HepG2 (cell line): Measurements from ENCODE around the gene GHR. TPM values are rescaled to one million over a fixed set of nuclear protein-coding genes. Genes with fewer than 3 reads are reported as not detected.

Experiments
- ATAC-seq: fragments of 200-7000 bp; cut with Tn5 transposase; 3 replicates; pipeline ENCODE4 v1.9.1; 2020; ENCODE audit warnings: mild to moderate bottlenecking, moderate library complexity
- BruUV-seq: library from RNA; stranded (reverse); fragments of 400-500 nt; replicated peaks from 2 replicates; lab custom pipeline; 2021; lab: Mats Ljungman, UMichigan
- CTCF ChIA-PET: fragments of 300-600 bp; formaldehyde crosslinking; extraction: SDS; loops from one replicate; lab custom pipeline; 2021; ENCODE audit warnings: low total read pairs, inconsistent platforms, low intra/inter-chr PET ratio; lab: Yijun Ruan, JAX
- POLR2A ChIA-PET: fragments of 350-600 bp; sonication (Branson Sonifier 250); formaldehyde crosslinking; loops from one replicate; lab custom pipeline; 2020; ENCODE audit warnings: antibody characterized with exemption, inconsistent platforms; lab: Yijun Ruan, JAX
- DNase-seq: peaks from one replicate; pipeline ENCODE4 v3.0.0-alpha.2; 2015; ENCODE audit warnings: low spot score
- FAIRE-seq: peaks from 3 replicates; lab custom pipeline; 2011; peaks lifted over from hg19 to GRCh38; lab: Jason Lieb, UNC
- H2AFZ ChIP-seq: one replicate; pipeline ENCODE4 v1.6.1; 2011; ENCODE audit warnings: low read length, inconsistent platforms
- H3K27ac ChIP-seq: fragments of 300-600 bp; 3 replicates; pipeline ENCODE4 v1.8.0; 2011; ENCODE audit warnings: mixed run types, mild to moderate bottlenecking, mixed read lengths, low read length, inconsistent platforms; ENCODE audit not compliant: insufficient read depth; ENCODE audit errors: extremely low read length
- H3K27me3 ChIP-seq, 2 experiments: fragments of 200-600 bp in 1 of 2; 2 replicates in 1 of 2; 3 replicates in 1 of 2; pipeline versions ENCODE4 v1.6.0 to v1.8.0; 2011; ENCODE audit warnings: low read length in 2 of 2, mild to moderate bottlenecking in 2 of 2, moderate library complexity in 2 of 2, inconsistent platforms in 1 of 2; ENCODE audit not compliant: insufficient read depth in 2 of 2, control insufficient read depth in 1 of 2
- H3K36me3 ChIP-seq, 2 experiments: fragments of 200-600 bp in 1 of 2; replicated peaks in 1 of 2; 2 replicates in 1 of 2; 3 replicates in 1 of 2; pipeline versions ENCODE4 v1.5.1 to v1.8.0; 2011; ENCODE audit warnings: low read length in 2 of 2, inconsistent platforms in 1 of 2; ENCODE audit not compliant: insufficient read depth in 2 of 2, control insufficient read depth in 1 of 2
- H3K4me1 ChIP-seq: 2 replicates; pipeline ENCODE4 v1.5.1; 2012; ENCODE audit warnings: low read length, inconsistent platforms; ENCODE audit not compliant: insufficient read depth
- H3K4me2 ChIP-seq: 2 replicates; pipeline ENCODE4 v1.6.0; 2011; ENCODE audit warnings: low read depth, low read length, inconsistent platforms
- H3K4me3 ChIP-seq, 3 experiments: fragments of 200-600 bp in 1 of 3; sonication (generic), shearing (Covaris generic) in 1 of 3; replicated peaks in 1 of 3; 2 replicates each; pipeline ENCODE4 v1.5.1; 2011 to 2016; ENCODE audit warnings: low read length in 3 of 3, inconsistent platforms in 2 of 3, low read depth in 2 of 3, mild to moderate bottlenecking in 2 of 3, control low read depth in 1 of 3, mixed read lengths in 1 of 3; ENCODE audit not compliant: insufficient read depth in 1 of 3
- H3K79me2 ChIP-seq: one replicate; pipeline ENCODE4 v1.6.1; 2011; ENCODE audit warnings: low read length, inconsistent platforms; ENCODE audit not compliant: insufficient read depth
- H3K9ac ChIP-seq: 2 replicates; pipeline ENCODE4 v1.6.0; 2011; ENCODE audit warnings: mild to moderate bottlenecking, low read depth, low read length, inconsistent platforms; ENCODE audit not compliant: insufficient read depth
- H3K9me3 ChIP-seq: 2 replicates; pipeline ENCODE4 v1.5.1; 2012; ENCODE audit warnings: mild to moderate bottlenecking, low read length
- H4K20me1 ChIP-seq: 2 replicates; pipeline ENCODE4 v1.6.0; 2011; ENCODE audit warnings: inconsistent platforms, mild to moderate bottlenecking, low read length, moderate library complexity; ENCODE audit not compliant: insufficient read depth
- AKAP8 ChIP-seq: sonication (generic); formaldehyde crosslinking; IDR thresholded peaks from 2 replicates; pipeline ENCODE4 v1.5.1; 2020; ENCODE audit warnings: mild to moderate bottlenecking, missing genetic modification reagents
- ARNT ChIP-seq: fragments of 450-650 bp; IDR thresholded peaks from 2 replicates; pipeline ENCODE4 v1.6.1; 2017
- ATF3 ChIP-seq: sonication (generic); formaldehyde crosslinking; IDR thresholded peaks from 2 replicates; pipeline ENCODE4 v1.4.0; 2020; ENCODE audit warnings: missing genetic modification reagents
- CEBPB ChIP-seq: IDR thresholded peaks from 2 replicates; pipeline ENCODE4 v1.6.1; 2011; ENCODE audit warnings: low read depth, low read length, improper control_type of control experiment, borderline replicate concordance
- JUN ChIP-seq: sonication (generic); formaldehyde crosslinking; IDR thresholded peaks from 2 replicates; pipeline ENCODE4 v1.4.0; 2020; ENCODE audit warnings: mild to moderate bottlenecking, missing genetic modification reagents
- KLF11 ChIP-seq: IDR thresholded peaks from 2 replicates; pipeline ENCODE4 v1.6.1; 2016; ENCODE audit warnings: missing compliant biosample characterization
- MYPOP ChIP-seq: sonication (generic); formaldehyde crosslinking; IDR thresholded peaks from 2 replicates; pipeline ENCODE4 v1.8.1; 2023; ENCODE audit warnings: mild to moderate bottlenecking, moderate library complexity, missing genetic modification reagents
- PRDM10 ChIP-seq: sonication (generic); formaldehyde crosslinking; IDR thresholded peaks from 2 replicates; pipeline ENCODE4 v1.4.0; 2020; ENCODE audit warnings: low read depth, missing genetic modification reagents
- PRDM4 ChIP-seq: sonication (generic); formaldehyde crosslinking; IDR thresholded peaks from 2 replicates; pipeline ENCODE4 v1.9.0; 2021; ENCODE audit warnings: missing genetic modification reagents, borderline replicate concordance
- SNAPC5 ChIP-seq: sonication (generic); formaldehyde crosslinking; IDR thresholded peaks from 2 replicates; pipeline ENCODE4 v1.8.1; 2023; ENCODE audit warnings: mild to moderate bottlenecking, missing genetic modification reagents, borderline replicate concordance
- SP5 ChIP-seq: IDR thresholded peaks from 2 replicates; pipeline ENCODE4 v1.6.1; 2016; ENCODE audit warnings: low read depth, borderline replicate concordance
- ZNF317 ChIP-seq: sonication (generic); formaldehyde crosslinking; IDR thresholded peaks from 2 replicates; pipeline ENCODE4 v1.5.0; 2020; ENCODE audit warnings: mild to moderate bottlenecking, missing genetic modification reagents
- ZNF335 ChIP-seq: sonication (generic); formaldehyde crosslinking; IDR thresholded peaks from 2 replicates; pipeline ENCODE4 v1.4.0; 2020; ENCODE audit warnings: missing genetic modification reagents
- ZNF468 ChIP-seq: sonication (generic); formaldehyde crosslinking; IDR thresholded peaks from 2 replicates; pipeline ENCODE4 v1.8.0; 2022; ENCODE audit warnings: mild to moderate bottlenecking, moderate library complexity, missing genetic modification reagents
- ZNF761 ChIP-seq: sonication (generic); formaldehyde crosslinking; conservative IDR thresholded peaks from 2 replicates; pipeline ENCODE4 v1.4.0; 2020; ENCODE audit warnings: mild to moderate bottlenecking, missing genetic modification reagents
- ZNF841 ChIP-seq: sonication (generic); formaldehyde crosslinking; IDR thresholded peaks from 2 replicates; pipeline ENCODE4 v1.8.1; 2023; ENCODE audit warnings: missing genetic modification reagents, borderline replicate concordance
- WGBS: methylation state at CpG from one replicate; pipeline ENCODE4 v1.1.6; 2017; ENCODE audit warnings: low lambda C conversion rate; 5-methylcytosine and 5-hydroxymethylcytosine counted together
- in situ Hi-C: cut with HindIII; loops from 2 replicates; pipeline ENCODE4 v1.10.0; 2017; ENCODE audit warnings: low pct_unique_long_range_greater_than_20kb; ENCODE audit not compliant: extremely low pct_ligation_motif_present
- intact Hi-C: fragments of 100-400 bp; cut with micrococcal nuclease; formaldehyde crosslinking; loops from one replicate; pipeline ENCODE4 v1.10.0; 2022; ENCODE audit not compliant: unreplicated experiment
- polyA plus RNA-seq, 8 experiments: library from polyadenylated mRNA; depleted of rRNA in 3 of 8; stranded (reverse) in 7 of 8; unstranded in 1 of 8; fragments of >200 nt; fragmentation: Illumina TruSeq in 4 of 8; extraction: Trizol in 4 of 8; gene quantifications; 2 replicates each; pipeline versions ENCODE4 v1.2.1 to v1.2.3, GENCODE V29; 2011 to 2016; ENCODE audit warnings: low read depth in 4 of 8, missing spikeins in 1 of 8, mixed read lengths in 1 of 8; ENCODE audit not compliant: insufficient read depth in 1 of 8
- total RNA-seq, 5 experiments: library from RNA; depleted of rRNA; stranded (reverse); fragments of >200 nt; fragmentation: Illumina TruSeq; extraction: Trizol; gene quantifications; 2 replicates each; pipeline ENCODE4 v1.2.3, GENCODE V29; 2016; ENCODE audit warnings: low read depth in 1 of 5

Gene GHR
- total and polyA plus RNA-seq, 2 of the 13 experiments (the other 11 are each of a cell fraction or from before 2014, with no cell fraction given) = 0.07 TPM; not detected in 1

- TF ChIP-seq PRDM10 (no peak), ZNF841 (CRISPR knock-in tag) (no peak), ZNF761 (CRISPR knock-in tag) (no peak), SNAPC5 (CRISPR knock-in tag) (no peak), JUN (CRISPR knock-in tag) (no peak), PRDM4 (CRISPR knock-in tag) (no peak)
Observed at GRCh38 chr5:42715785-42716184, 292.5 kb downstream of the GHR start (continued).

GRCh38 chr5:42718591-42718990, 295.4 kb downstream of the GHR start:
- POLR2A ChIA-PET = no interaction called here
- Histone ChIP-seq H3K4me3 (no peak overlapping the region), H3K4me1 (no peaks in the 10 kb centered on the region), H3K79me2 (no peaks in the 10 kb centered on the region), H2AFZ (no peak overlapping the region), H3K9me3 (no peaks in the 10 kb centered on the region), H4K20me1 (no peaks in the 10 kb centered on the region), H3K4me2 (no peak overlapping the region), H3K27ac (no peak overlapping the region), H3K36me3 (no peaks in the 10 kb centered on the region), H3K27me3 (no peaks in the 10 kb centered on the region), H3K9ac (no peak overlapping the region)
- no peak for DNase-seq
- FAIRE-seq = no peak
- intact Hi-C loops (no loop called here), in situ Hi-C loops (no loop called here)
- no peak for ATAC-seq
- no TSS peak for BruUV-seq
- 22% methylated on average over 4 of the region's 4 CpGs for WGBS
- CTCF ChIA-PET = no interaction called here
- TF ChIP-seq ZNF468 (CRISPR knock-in tag) = no peak
- no peak for TF ChIP-seq CEBPB
- no peak for TF ChIP-seq ZNF317 (CRISPR knock-in tag)
- no peak for TF ChIP-seq SP5 (CRISPR knock-in tag)
- no peak for TF ChIP-seq MYPOP (CRISPR knock-in tag)
- no peak for TF ChIP-seq ATF3 (CRISPR knock-in tag)
- no peak for TF ChIP-seq ARNT
- TF ChIP-seq ZNF335 (CRISPR knock-in tag) = no peak
- no peak for TF ChIP-seq AKAP8 (CRISPR knock-in tag)
- TF ChIP-seq KLF11 (CRISPR knock-in tag) = no peak
